Endothelial cell of umbilical vein (primary cell): Measurements from ENCODE around the gene CA11. TPM values are rescaled to one million over a fixed set of nuclear protein-coding genes. Genes with fewer than 3 reads are reported as not detected.

Experiments used
- BruUV-seq: library from RNA; stranded (reverse); fragments of 400-500 nt; replicated peaks from 2 replicates; lab custom pipeline; 2021; lab: Mats Ljungman, UMichigan
- CTCF ChIA-PET: fragments of 300-600, 350-600 bp; sonication (Branson Sonifier 250); formaldehyde crosslinking; loops from one replicate; lab custom pipeline; 2021; ENCODE audit warnings: antibody characterized with exemption, inconsistent platforms; lab: Charles Lee
- POLR2A ChIA-PET: fragments of 300-600, 350-600 bp; sonication (Branson Sonifier 250); formaldehyde crosslinking; loops from one replicate; lab custom pipeline; 2021; ENCODE audit warnings: antibody characterized with exemption, inconsistent platforms; lab: Charles Lee
- DNase-seq: peaks from one replicate; pipeline ENCODE4 v3.0.0-alpha.2; 2011; ENCODE audit warnings: low read depth, low spot score
- FAIRE-seq: peaks from 2 replicates; lab custom pipeline; 2011; peaks lifted over from hg19 to GRCh38; lab: Jason Lieb, UNC
- H2AFZ ChIP-seq: 2 replicates; pipeline ENCODE4 v1.6.0; 2012; ENCODE audit warnings: low read depth, low read length, control low read depth, inconsistent platforms
- H3K27ac ChIP-seq: 2 replicates; pipeline ENCODE4 v1.5.1; 2011; ENCODE audit warnings: low read depth, mild to moderate bottlenecking, control low read depth, low read length, moderate library complexity; ENCODE audit not compliant: insufficient read depth
- H3K27me3 ChIP-seq, 2 experiments: 2 replicates each; pipeline versions ENCODE4 v1.6.0 to v1.6.1; 2011; ENCODE audit warnings: low read length in 2 of 2, mixed read lengths in 1 of 2; ENCODE audit not compliant: control insufficient read depth in 2 of 2, insufficient read depth in 2 of 2
- H3K36me3 ChIP-seq, 2 experiments: 2 replicates in 1 of 2; 3 replicates in 1 of 2; pipeline ENCODE4 v1.5.1; 2011; ENCODE audit warnings: low read length in 2 of 2, mild to moderate bottlenecking in 1 of 2, moderate library complexity in 1 of 2; ENCODE audit not compliant: control insufficient read depth in 2 of 2, insufficient read depth in 2 of 2; ENCODE audit errors: extremely low read depth in 1 of 2
- H3K4me1 ChIP-seq: 3 replicates; pipeline ENCODE4 v1.5.1; 2011; ENCODE audit warnings: mild to moderate bottlenecking, low read length; ENCODE audit not compliant: control insufficient read depth, insufficient read depth; ENCODE audit errors: extremely low read depth
- H3K4me2 ChIP-seq: 2 replicates; pipeline ENCODE4 v1.6.1; 2011; ENCODE audit warnings: low read length, control low read depth, mixed read lengths; ENCODE audit not compliant: insufficient read depth
- H3K4me3 ChIP-seq, 3 experiments: fragments of 200-600 bp in 1 of 3; sonication (generic), shearing (Covaris generic) in 1 of 3; replicated peaks in 1 of 3; 2 replicates each; pipeline ENCODE4 v1.5.1; 2011 to 2016; ENCODE audit warnings: control low read depth in 3 of 3, low read length in 3 of 3, mild to moderate bottlenecking in 2 of 3, inconsistent platforms in 1 of 3, low read depth in 1 of 3, moderate library complexity in 1 of 3; ENCODE audit not compliant: insufficient read depth in 1 of 3
- H3K79me2 ChIP-seq: 2 replicates; pipeline ENCODE4 v1.6.0; 2012; ENCODE audit warnings: low read length, inconsistent platforms; ENCODE audit not compliant: control insufficient read depth, insufficient read depth
- H3K9ac ChIP-seq: replicated peaks from 2 replicates; pipeline ENCODE3; 2011; ENCODE audit warnings: low read length, control low read depth; ENCODE audit not compliant: insufficient read depth; ENCODE audit errors: extremely low read depth
- H3K9me1 ChIP-seq: replicated peaks from 3 replicates; pipeline ENCODE4 v1.6.0; 2011; ENCODE audit warnings: mild to moderate bottlenecking, low read length; ENCODE audit not compliant: control insufficient read depth, insufficient read depth; ENCODE audit errors: extremely low read depth
- H3K9me3 ChIP-seq: replicated peaks from 2 replicates; pipeline ENCODE4 v1.5.1; 2012; ENCODE audit warnings: low read length, inconsistent platforms; ENCODE audit not compliant: control insufficient read depth, insufficient read depth
- H4K20me1 ChIP-seq: replicated peaks from 2 replicates; pipeline ENCODE3; 2011; ENCODE audit warnings: mild to moderate bottlenecking, low read length; ENCODE audit not compliant: control insufficient read depth, insufficient read depth; ENCODE audit errors: extremely low read depth
- CTCF ChIP-seq, 2 donors: IDR thresholded peaks; 1 replicate in 1 of 2; 2 replicates in 1 of 2; pipeline ENCODE4 v1.5.1; 2011; ENCODE audit warnings: low read length in 2 of 2, mild to moderate bottlenecking in 2 of 2, moderate library complexity in 2 of 2, control low read depth in 1 of 2, inconsistent platforms in 1 of 2, low read depth in 1 of 2; ENCODE audit not compliant: insufficient read depth in 1 of 2; ENCODE audit errors: extremely low read depth in 1 of 2
- EZH2 ChIP-seq: IDR thresholded peaks from 2 replicates; pipeline ENCODE4 v1.6.1; 2012; ENCODE audit warnings: borderline replicate concordance, low read depth, mild to moderate bottlenecking, moderate library complexity, low read length, inconsistent platforms; ENCODE audit not compliant: severe bottlenecking
- FOS ChIP-seq: IDR thresholded peaks from 2 replicates; pipeline ENCODE4 v1.6.1; 2011; ENCODE audit warnings: mild to moderate bottlenecking, low read length, moderate library complexity, borderline replicate concordance; ENCODE audit not compliant: insufficient read depth
- GATA2 ChIP-seq: IDR thresholded peaks from 2 replicates; pipeline ENCODE4 v1.7.0; 2011; ENCODE audit warnings: low read depth, mild to moderate bottlenecking, moderate library complexity, mixed read lengths, low read length; ENCODE audit not compliant: insufficient read length, insufficient read depth
- JUN ChIP-seq: IDR thresholded peaks from 2 replicates; pipeline ENCODE4 v1.6.1; 2011; ENCODE audit warnings: borderline replicate concordance, low read depth; ENCODE audit not compliant: insufficient read length, insufficient read depth
- MAX ChIP-seq: IDR thresholded peaks from 2 replicates; pipeline ENCODE4 v1.6.1; 2011; ENCODE audit not compliant: insufficient read depth, insufficient read length
- MYC ChIP-seq: IDR thresholded peaks from one replicate; pipeline ENCODE4 v1.6.1; 2011; ENCODE audit warnings: mild to moderate bottlenecking, low read depth, low read length
- POLR2A ChIP-seq: IDR thresholded peaks from 2 replicates; pipeline ENCODE4 v1.6.1; 2012; ENCODE audit warnings: low read depth, mild to moderate bottlenecking, control low read depth, low read length
- POLR2AphosphoS5 ChIP-seq: IDR thresholded peaks from 2 replicates; pipeline ENCODE4 v1.6.1; 2012; ENCODE audit warnings: low read depth, mild to moderate bottlenecking, control low read depth, low read length, moderate library complexity; ENCODE audit not compliant: insufficient read depth
- dilution Hi-C: fragments of 300-500 bp; cut with MboI; formaldehyde crosslinking; loops from one replicate; pipeline ENCODE4 v1.15.0; 2019; ENCODE audit warnings: low sequenced_read_pairs; ENCODE audit not compliant: extremely low pct_ligation_motif_present
- intact Hi-C: fragments of 100-400 bp; cut with micrococcal nuclease; formaldehyde crosslinking; loops from one replicate; pipeline ENCODE4 v1.10.0; 2022
- polyA plus RNA-seq, 4 experiments: library from polyadenylated mRNA; depleted of rRNA in 3 of 4; stranded (reverse) in 3 of 4; unstranded in 1 of 4; fragments of >200 nt; gene quantifications; 2 replicates each; pipeline versions ENCODE4 v1.2.1 to v1.2.3, GENCODE V29; 2011 to 2012; ENCODE audit warnings: missing spikeins in 1 of 4
- total RNA-seq: library from RNA; stranded (reverse); gene quantifications from 2 replicates; pipeline ENCODE4 v1.2.3, GENCODE V29; 2021

CA11 gene
- total and polyA plus RNA-seq, 2 donors (not counting 3 experiments of a cell fraction or from before 2014, with no cell fraction given): 2.8 to 4.7 TPM

- ChIA-PET POLR2A (no interaction called here), CTCF (no interaction called here)
- FAIRE-seq: no peak
- Histone ChIP-seq H3K36me3 (no peaks in the 10 kb centered on the region), H3K9me3 (no peaks in the 10 kb centered on the region), H3K9me1 (no peaks in the 10 kb centered on the region), H3K9ac (no peak overlapping the region), H4K20me1 (no peaks in the 10 kb centered on the region), H2AFZ (no peak overlapping the region), H3K4me3 (no peak overlapping the region), H3K27ac (no peak overlapping the region), H3K27me3 (no peaks in the 10 kb centered on the region), H3K4me1 (no peaks in the 10 kb centered on the region), H3K79me2 (no peaks in the 10 kb centered on the region), H3K4me2 (no peak overlapping the region)
- BruUV-seq: no TSS peak
- no peak for DNase-seq
- TF ChIP-seq MAX: no peak
- no peak for TF ChIP-seq GATA2
- no peak for TF ChIP-seq POLR2AphosphoS5
- no peak for TF ChIP-seq EZH2
- no peak for TF ChIP-seq FOS
- TF ChIP-seq MYC: no peak
- TF ChIP-seq JUN: no peak
- dilution Hi-C loops (no loop called here), intact Hi-C loops (no loop called here)
Observed at GRCh38 chr19:48596679-48597465, 49.1 kb downstream of the CA11 start.

- Histone ChIP-seq H3K4me1 (no peaks in the 10 kb centered on the region), H3K9ac (no peak overlapping the region), H2AFZ (no peak overlapping the region), H4K20me1 (no peaks in the 10 kb centered on the region), H3K27me3 (no peaks in the 10 kb centered on the region), H3K4me3 (no peak overlapping the region), H3K27ac (no peak overlapping the region), H3K9me1 (no peaks in the 10 kb centered on the region), H3K4me2 (no peak overlapping the region), H3K9me3 (no peaks in the 10 kb centered on the region), H3K79me2 (no peaks in the 10 kb centered on the region), H3K36me3 (no peaks in the 10 kb centered on the region)
- no peak for TF ChIP-seq MYC
- TF ChIP-seq GATA2: no peak
- no peak for TF ChIP-seq POLR2A
- no peak for TF ChIP-seq POLR2AphosphoS5
- TF ChIP-seq FOS: no peak
- no peak for TF ChIP-seq EZH2
- TF ChIP-seq CTCF (IDR thresholded peaks at IDR 0.05; ENCODE audit: extremely low read depth in 1 of 2, insufficient read depth in 1 of 2, low read depth in 1 of 2, low read length in 2 of 2): no peak
- no peak for TF ChIP-seq JUN
- no peak for TF ChIP-seq MAX
- BruUV-seq: no TSS peak
- dilution Hi-C loops (no loop called here), intact Hi-C loops (no loop called here)
- ChIA-PET CTCF (interaction anchor here (1.3 kb wide), 1 partner anchor 12 kb away, joined by 4 read pairs; no protein-coding TSS in a partner anchor), POLR2A (interaction anchor here (0.6 kb wide), 1 partner anchor 24 kb away, joined by 4 read pairs; no protein-coding TSS in a partner anchor)
- no peak for FAIRE-seq
- DNase-seq: no peak
Observed at GRCh38 chr19:48596237-48596636, 49.8 kb downstream of the CA11 start.
